Activated T-cell treated with anti-CD3 and anti-CD28 coated beads, Interleukin-2, amount 50 U/mL, for 24 hours (primary cell): ENCODE data around the gene NUP155.
A peak's percentile ranks its signal among the peaks of the same experiment; 100 is the strongest.
"Not testable (repeated sequence)": the region's sequence is repeated elsewhere in the genome, so short reads cannot be mapped to it uniquely, and the experiment has no call there.

Source experiments
- DNase-seq: peaks from one replicate; pipeline ENCODE4 v3.0.0-alpha.2; 2020
- H3K27ac Mint-ChIP-seq: 2 replicates; pipeline ENCODE4 v1.8.0; 2020; ENCODE audit warnings: mild to moderate bottlenecking, mixed read lengths
- H3K27me3 Mint-ChIP-seq: 2 replicates; pipeline ENCODE4 v1.8.0; 2020; ENCODE audit warnings: mixed read lengths
- H3K36me3 Mint-ChIP-seq: 2 replicates; pipeline ENCODE4 v1.8.0; 2020; ENCODE audit warnings: low read depth, mixed read lengths
- H3K4me1 Mint-ChIP-seq: 2 replicates; pipeline ENCODE4 v1.8.0; 2020; ENCODE audit warnings: low read depth, mixed read lengths
- H3K4me3 Mint-ChIP-seq: 2 replicates; pipeline ENCODE4 v1.8.0; 2020; ENCODE audit warnings: mild to moderate bottlenecking, moderate library complexity, mixed read lengths
- H3K9me3 Mint-ChIP-seq: 2 replicates; pipeline ENCODE4 v1.8.0; 2020; ENCODE audit warnings: mixed read lengths

Gene NUP155

GRCh38 chr5:37323607-37324006 is 47.3 kb downstream of the NUP155 start:
- Mint-ChIP-seq H3K27me3 (no peaks in the 10 kb centered on the region), H3K36me3 (peaks cover 94% of the 10 kb centered on the region), H3K27ac (no peak overlapping the region), H3K4me3 (no peak overlapping the region), H3K4me1 (peaks cover 3% of the 10 kb centered on the region), H3K9me3 (no peaks in the 10 kb centered on the region)
- DNase-seq, result no peak

- no peaks in the 10 kb centered on the region for H3K4me1 Mint-ChIP-seq
- no peak overlapping the region for H3K4me3 Mint-ChIP-seq
- H3K27me3 Mint-ChIP-seq, result no peaks in the 10 kb centered on the region
- no peaks in the 10 kb centered on the region for H3K9me3 Mint-ChIP-seq
- no peak for DNase-seq
- no peak overlapping the region for H3K27ac Mint-ChIP-seq
- H3K36me3 Mint-ChIP-seq, result peaks cover 93% of the 10 kb centered on the region
These were observed 51.7 kb downstream of the NUP155 start for GRCh38 chr5:37319037-37319782.

- no peak for DNase-seq
- Mint-ChIP-seq H3K36me3 (peaks cover 97% of the 10 kb centered on the region), H3K27ac (no peak overlapping the region), H3K9me3 (no peaks in the 10 kb centered on the region), H3K4me1 (no peaks in the 10 kb centered on the region), H3K27me3 (no peaks in the 10 kb centered on the region), H3K4me3 (no peak overlapping the region)
These were observed 54.9 kb downstream of the NUP155 start for GRCh38 chr5:37316027-37316426.

GRCh38 chr5:37310360-37310759 is 60.5 kb downstream of the NUP155 start:
- peaks cover 90% of the 10 kb centered on the region for H3K36me3 Mint-ChIP-seq
- no peaks in the 10 kb centered on the region for H3K4me1 Mint-ChIP-seq
- H3K27me3 Mint-ChIP-seq, result no peaks in the 10 kb centered on the region

GRCh38 chr5:37308793-37309192 is 62.1 kb downstream of the NUP155 start:
- H3K27me3 Mint-ChIP-seq, result no peaks in the 10 kb centered on the region
- no peaks in the 10 kb centered on the region for H3K9me3 Mint-ChIP-seq
- H3K27ac Mint-ChIP-seq, result no peak overlapping the region
- no peak overlapping the region for H3K4me3 Mint-ChIP-seq
- no peaks in the 10 kb centered on the region for H3K4me1 Mint-ChIP-seq
- DNase-seq, result no peak
- H3K36me3 Mint-ChIP-seq, result peaks cover 88% of the 10 kb centered on the region

More at GRCh38 chr5:37310360-37310759, 60.5 kb downstream of the NUP155 start:
- no peaks in the 10 kb centered on the region for H3K9me3 Mint-ChIP-seq
- no peak overlapping the region for H3K4me3 Mint-ChIP-seq
- DNase-seq, result no peak
- no peak overlapping the region for H3K27ac Mint-ChIP-seq

GRCh38 chr5:37304888-37305287 is 66.0 kb downstream of the NUP155 start:
- Mint-ChIP-seq H3K27ac (peak overlapping the region; percentile 1), H3K9me3 (no peaks in the 10 kb centered on the region), H3K36me3 (peaks cover 91% of the 10 kb centered on the region), H3K27me3 (no peaks in the 10 kb centered on the region), H3K4me3 (no peak overlapping the region), H3K4me1 (no peaks in the 10 kb centered on the region)
- DNase-seq, result no peak

- not testable (repeated sequence) for H3K27ac Mint-ChIP-seq, H3K4me1 Mint-ChIP-seq, H3K4me3 Mint-ChIP-seq, H3K27me3 Mint-ChIP-seq, DNase-seq, H3K9me3 Mint-ChIP-seq
- peaks cover 81% of the 10 kb centered on the region for H3K36me3 Mint-ChIP-seq
These were observed 74.6 kb downstream of the NUP155 start for GRCh38 chr5:37296313-37296712.

GRCh38 chr5:37283214-37283820 is 87.6 kb downstream of the NUP155 start:
- Mint-ChIP-seq H3K27me3 (no peaks in the 10 kb centered on the region), H3K4me3 (no peak overlapping the region), H3K4me1 (no peaks in the 10 kb centered on the region), H3K36me3 (peaks cover 7% of the 10 kb centered on the region), H3K9me3 (peaks cover 40% of the 10 kb centered on the region), H3K27ac (no peak overlapping the region)
- DNase-seq, result no peak

GRCh38 chr5:37275511-37275910 is 95.4 kb downstream of the NUP155 start:
- no peak overlapping the region for H3K27ac Mint-ChIP-seq
- H3K36me3 Mint-ChIP-seq, result no peaks in the 10 kb centered on the region
- H3K4me3 Mint-ChIP-seq, result no peak overlapping the region

GRCh38 chr5:37272511-37272910 is 98.4 kb downstream of the NUP155 start:
- no peaks in the 10 kb centered on the region for H3K4me1 Mint-ChIP-seq
- H3K4me3 Mint-ChIP-seq, result no peak overlapping the region
- peaks cover 11% of the 10 kb centered on the region for H3K9me3 Mint-ChIP-seq
- H3K36me3 Mint-ChIP-seq, result no peaks in the 10 kb centered on the region
- DNase-seq, result no peak
- H3K27me3 Mint-ChIP-seq, result no peaks in the 10 kb centered on the region
- no peak overlapping the region for H3K27ac Mint-ChIP-seq

More at GRCh38 chr5:37275511-37275910, 95.4 kb downstream of the NUP155 start:
- Mint-ChIP-seq H3K27me3 (no peaks in the 10 kb centered on the region), H3K9me3 (peaks cover 14% of the 10 kb centered on the region), H3K4me1 (no peaks in the 10 kb centered on the region)
- DNase-seq, result no peak

- H3K9me3 Mint-ChIP-seq, result peaks cover 11% of the 10 kb centered on the region
- not testable (repeated sequence) for DNase-seq, H3K36me3 Mint-ChIP-seq, H3K4me1 Mint-ChIP-seq, H3K27ac Mint-ChIP-seq, H3K27me3 Mint-ChIP-seq, H3K4me3 Mint-ChIP-seq
These were observed 102.8 kb downstream of the NUP155 start for GRCh38 chr5:37268100-37268499.

- no peaks in the 10 kb centered on the region for H3K4me1 Mint-ChIP-seq
- no peaks in the 10 kb centered on the region for H3K36me3 Mint-ChIP-seq
- H3K27ac Mint-ChIP-seq, result no peak overlapping the region
- no peak overlapping the region for H3K4me3 Mint-ChIP-seq
- peaks cover 4% of the 10 kb centered on the region for H3K9me3 Mint-ChIP-seq
- H3K27me3 Mint-ChIP-seq, result no peaks in the 10 kb centered on the region
- no peak for DNase-seq
These were observed 115.0 kb downstream of the NUP155 start for GRCh38 chr5:37255774-37256358.

- no peak overlapping the region for H3K4me3 Mint-ChIP-seq
- peaks cover 6% of the 10 kb centered on the region for H3K4me1 Mint-ChIP-seq
- no peak for DNase-seq
- peaks cover 4% of the 10 kb centered on the region for H3K9me3 Mint-ChIP-seq
- H3K27me3 Mint-ChIP-seq, result no peaks in the 10 kb centered on the region
- no peaks in the 10 kb centered on the region for H3K36me3 Mint-ChIP-seq
- no peak overlapping the region for H3K27ac Mint-ChIP-seq
These were observed 116.3 kb downstream of the NUP155 start for GRCh38 chr5:37254581-37254980.

GRCh38 chr5:37251665-37252064 is 119.2 kb downstream of the NUP155 start:
- Mint-ChIP-seq H3K36me3 (no peaks in the 10 kb centered on the region), H3K4me1 (peaks cover 13% of the 10 kb centered on the region), H3K27me3 (no peaks in the 10 kb centered on the region), H3K4me3 (no peak overlapping the region), H3K9me3 (peaks cover 4% of the 10 kb centered on the region), H3K27ac (no peak overlapping the region)
- no peak for DNase-seq

GRCh38 chr5:37249815-37250164 is 121.1 kb downstream of the NUP155 start:
- DNase-seq, result no peak
- Mint-ChIP-seq H3K36me3 (no peaks in the 10 kb centered on the region), H3K4me3 (peak overlapping the region; percentile 78), H3K9me3 (peaks cover 4% of the 10 kb centered on the region), H3K27me3 (no peaks in the 10 kb centered on the region), H3K27ac (peak overlapping the region; percentile 74), H3K4me1 (peaks cover 13% of the 10 kb centered on the region)
